KBM-7 (cell line): Measurements from ENCODE around the gene ERMN.
A peak's percentile ranks its signal among the peaks of the same experiment; 100 is the strongest.

Experiments used
- DNase-seq: peaks from one replicate; pipeline ENCODE4 v3.0.0-alpha.2; 2015
- in situ Hi-C: fragments of 300-500 bp; cut with MboI; formaldehyde crosslinking; loops from 2 replicates; pipeline ENCODE4 v1.14.3; 2020; ENCODE audit warnings: low sequenced_read_pairs, low pct_unique_long_range_greater_than_20kb, mixed read lengths

The ERMN gene

GRCh38 chr2:157334335-157334734, 8.7 kb upstream of the ERMN start:
- in situ Hi-C loops: no loop called here
- DNase-seq: no peak

GRCh38 chr2:157333304-157334047, 7.9 kb upstream of the ERMN start:
- DNase-seq: no peak
- in situ Hi-C loops: no loop called here

GRCh38 chr2:157329524-157329923, 3.9 kb upstream of the ERMN start:
- in situ Hi-C loops: no loop called here
- DNase-seq: no peak

DNA sequence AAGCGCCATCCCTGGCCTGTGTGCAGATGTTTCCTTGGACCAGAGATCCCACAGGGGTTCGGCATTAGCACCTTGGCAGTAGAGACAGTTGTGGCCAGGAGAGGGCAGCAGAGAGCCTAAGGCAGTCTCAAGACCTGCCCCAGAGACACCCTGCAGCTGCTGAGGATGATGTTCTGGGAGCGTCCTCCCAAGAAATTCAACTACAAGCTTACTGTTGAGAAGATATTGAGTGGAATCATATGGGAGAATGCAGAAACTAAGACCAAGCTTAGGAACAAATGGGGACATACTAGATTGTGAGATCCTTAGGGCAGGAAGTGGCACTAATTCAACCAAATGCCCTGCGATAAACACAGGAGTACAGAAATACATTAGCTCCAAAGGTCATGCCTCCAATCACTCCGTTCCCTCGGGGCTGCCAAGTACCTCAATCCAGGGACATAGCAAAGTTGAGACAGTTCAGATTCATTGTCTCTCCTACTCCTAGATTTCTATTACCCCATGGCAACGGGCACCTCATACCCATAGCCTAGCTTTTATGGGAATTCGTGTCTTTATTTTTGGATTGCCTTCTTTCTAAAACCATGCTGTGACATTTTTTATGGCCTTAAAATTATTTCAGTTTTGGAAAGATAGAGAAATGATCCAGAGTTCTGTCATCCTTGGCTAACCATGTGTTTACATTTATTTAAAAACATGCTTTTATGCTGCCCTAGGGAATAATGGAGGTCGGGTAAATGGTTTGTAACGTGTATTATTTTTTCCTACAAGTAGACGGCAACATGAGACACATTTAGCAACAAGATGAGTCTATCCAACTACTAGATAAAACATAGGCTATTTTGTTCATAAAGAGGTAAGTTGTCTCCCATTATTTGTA, 2.2 kb upstream of the ERMN start:
- DNase-seq: peak; percentile 85
- in situ Hi-C loops: no loop called here

GRCh38 chr2:157327200-157327599, 1.6 kb upstream of the ERMN start:
- no peak for DNase-seq
- in situ Hi-C loops: no loop called here

GRCh38 chr2:157326698-157327097, 1.1 kb upstream of the ERMN start:
- in situ Hi-C loops: no loop called here
- no peak for DNase-seq

- in situ Hi-C loops: no loop called here
Measured at GRCh38 chr2:157324331-157324843, 1.2 kb downstream of the ERMN start.

GRCh38 chr2:157322432-157322831, 3.2 kb downstream of the ERMN start:
- in situ Hi-C loops: no loop called here

More at GRCh38 chr2:157324331-157324843, 1.2 kb downstream of the ERMN start:
- DNase-seq: no peak

GRCh38 chr2:157321466-157321865, 4.2 kb downstream of the ERMN start:
- in situ Hi-C loops: no loop called here
- peak; percentile 17 for DNase-seq

More at GRCh38 chr2:157322432-157322831, 3.2 kb downstream of the ERMN start:
- DNase-seq: no peak

DNA sequence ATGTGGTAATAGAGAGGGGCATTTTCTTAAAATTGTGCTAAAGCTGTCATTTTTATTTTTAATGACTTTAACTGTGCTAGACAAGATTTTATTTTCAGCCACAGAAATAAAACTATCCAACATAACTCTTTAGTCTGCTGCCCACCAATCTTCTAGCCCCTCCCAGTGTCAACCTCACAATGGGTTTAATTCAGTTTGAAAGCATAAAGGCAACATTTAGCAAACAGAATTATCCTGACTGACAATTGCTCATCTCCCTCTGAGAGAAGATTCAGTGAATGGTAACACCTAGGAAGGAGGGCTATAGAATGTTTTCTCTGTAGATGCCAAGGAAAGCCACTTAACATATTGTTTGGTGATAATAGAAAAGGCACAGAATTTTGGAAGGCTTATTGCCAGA, 5.2 kb downstream of the ERMN start:
- in situ Hi-C loops: no loop called here
- DNase-seq: no peak

DNA sequence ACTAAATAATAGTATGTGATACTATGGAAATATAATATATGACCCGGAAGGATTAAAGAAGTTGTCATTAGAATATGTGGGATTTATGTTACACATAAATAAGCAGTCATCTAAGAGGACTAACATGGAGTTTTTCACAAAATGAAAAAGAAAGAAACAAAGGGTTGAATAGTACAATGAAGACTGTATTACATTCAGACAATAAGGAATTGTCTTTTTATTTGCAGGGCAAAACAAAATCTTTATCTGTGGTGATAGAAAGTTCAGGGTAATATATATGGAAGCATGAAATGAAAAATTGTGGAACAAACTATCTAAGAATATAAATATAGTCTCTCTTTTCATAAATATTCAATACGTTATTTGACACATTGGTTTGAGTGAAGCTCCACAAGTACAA, 5.8 kb downstream of the ERMN start:
- DNase-seq: no peak
- in situ Hi-C loops: no loop called here

GRCh38 chr2:157318884-157319283, 6.7 kb downstream of the ERMN start:
- in situ Hi-C loops: no loop called here
- no peak for DNase-seq

- in situ Hi-C loops: no loop called here
- no peak for DNase-seq
Measured at GRCh38 chr2:157315901-157316300, 9.7 kb downstream of the ERMN start.

DNA sequence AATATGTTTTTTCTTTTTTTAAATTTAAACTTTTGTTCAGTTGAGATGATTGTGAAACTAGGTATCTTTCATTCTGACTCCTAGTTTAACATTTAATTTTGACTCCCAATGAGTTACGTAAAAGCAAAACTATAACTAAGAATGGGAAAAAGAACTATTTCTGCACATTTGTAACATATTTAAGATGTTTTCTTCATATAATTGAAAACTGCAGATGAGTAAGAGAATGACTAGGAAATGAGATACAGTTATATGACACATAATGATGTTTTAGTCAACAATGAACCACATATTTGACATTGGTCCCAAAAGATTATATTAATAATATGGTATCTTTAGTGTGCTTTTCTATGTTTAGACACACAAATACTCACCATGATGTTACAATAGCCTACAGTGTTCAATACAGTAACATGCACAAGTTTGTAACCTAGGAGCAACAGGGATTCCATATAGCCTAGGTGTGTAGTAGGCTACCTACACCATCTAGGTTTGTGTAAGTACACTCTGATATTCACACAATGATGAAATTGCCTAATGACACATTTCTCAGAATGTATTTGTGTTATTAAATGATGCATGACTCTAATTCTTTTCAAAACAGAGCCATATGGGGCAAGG, 12.6 kb downstream of the ERMN start:
- no peak for DNase-seq
- in situ Hi-C loops: no loop called here

- no peak for DNase-seq
- in situ Hi-C loops: no loop called here
Measured at GRCh38 chr2:157311706-157312105, 13.9 kb downstream of the ERMN start.

DNA sequence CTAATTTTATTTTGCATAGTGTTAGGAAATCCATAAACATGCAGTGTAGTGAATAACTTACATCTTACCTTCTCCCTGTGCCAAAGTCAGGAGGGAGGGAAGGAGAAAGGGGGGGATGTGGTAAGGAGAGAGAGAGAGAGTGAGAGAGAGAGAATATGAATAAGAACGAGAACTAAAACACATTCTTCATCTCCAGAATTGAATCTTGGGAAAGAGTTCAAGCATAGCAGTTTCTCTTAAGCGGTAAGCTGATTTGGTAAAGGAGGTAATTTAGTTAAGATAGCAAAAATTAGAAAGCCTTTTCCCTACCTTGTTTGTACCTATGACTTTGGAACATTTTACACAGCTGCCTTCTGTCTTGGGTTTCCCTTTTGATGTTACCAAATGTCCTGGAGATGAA, 15.7 kb downstream of the ERMN start:
- in situ Hi-C loops: no loop called here
- no peak for DNase-seq

DNA sequence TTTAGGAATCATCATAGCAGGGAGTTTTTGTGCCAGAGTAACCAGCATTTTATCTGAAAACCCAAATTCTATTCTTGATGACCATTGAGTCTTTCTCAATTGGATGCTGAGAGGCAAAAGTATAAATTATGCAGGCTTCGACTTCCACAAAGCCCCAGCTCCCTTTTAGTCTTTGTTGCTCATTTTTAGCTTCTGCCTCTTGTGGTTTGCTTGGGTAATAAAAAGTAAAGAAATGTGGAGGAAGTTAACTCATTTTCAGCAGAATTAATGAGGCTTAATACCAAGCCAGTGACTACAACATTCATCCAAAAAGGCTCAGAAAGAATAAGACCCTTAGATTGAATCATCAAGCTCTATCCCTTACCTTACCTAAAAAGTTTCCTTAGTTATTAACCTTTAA, 18.6 kb downstream of the ERMN start:
- DNase-seq: peak; percentile 45
- in situ Hi-C loops: no loop called here

GRCh38 chr2:157305723-157306110, 19.9 kb downstream of the ERMN start:
- in situ Hi-C loops: no loop called here
- no peak for DNase-seq

GRCh38 chr2:157304811-157305722, 20.6 kb downstream of the ERMN start:
- DNase-seq: no peak
- in situ Hi-C loops: no loop called here
